Measurements from ENCODE around the gene ZNF367. TPM values are rescaled to one million over a fixed set of nuclear protein-coding genes. Genes with fewer than 3 reads are reported as not detected.
A peak's percentile ranks its signal among the peaks of the same experiment; 100 is the strongest.
"Not testable (repeated sequence)": the region's sequence is repeated elsewhere in the genome, so short reads cannot be mapped to it uniquely, and the experiment has no call there.

The ZNF367 gene
- polyA plus RNA-seq, 5 donors: 9.0 to 15.1 (median 10.8) TPM

DNA sequence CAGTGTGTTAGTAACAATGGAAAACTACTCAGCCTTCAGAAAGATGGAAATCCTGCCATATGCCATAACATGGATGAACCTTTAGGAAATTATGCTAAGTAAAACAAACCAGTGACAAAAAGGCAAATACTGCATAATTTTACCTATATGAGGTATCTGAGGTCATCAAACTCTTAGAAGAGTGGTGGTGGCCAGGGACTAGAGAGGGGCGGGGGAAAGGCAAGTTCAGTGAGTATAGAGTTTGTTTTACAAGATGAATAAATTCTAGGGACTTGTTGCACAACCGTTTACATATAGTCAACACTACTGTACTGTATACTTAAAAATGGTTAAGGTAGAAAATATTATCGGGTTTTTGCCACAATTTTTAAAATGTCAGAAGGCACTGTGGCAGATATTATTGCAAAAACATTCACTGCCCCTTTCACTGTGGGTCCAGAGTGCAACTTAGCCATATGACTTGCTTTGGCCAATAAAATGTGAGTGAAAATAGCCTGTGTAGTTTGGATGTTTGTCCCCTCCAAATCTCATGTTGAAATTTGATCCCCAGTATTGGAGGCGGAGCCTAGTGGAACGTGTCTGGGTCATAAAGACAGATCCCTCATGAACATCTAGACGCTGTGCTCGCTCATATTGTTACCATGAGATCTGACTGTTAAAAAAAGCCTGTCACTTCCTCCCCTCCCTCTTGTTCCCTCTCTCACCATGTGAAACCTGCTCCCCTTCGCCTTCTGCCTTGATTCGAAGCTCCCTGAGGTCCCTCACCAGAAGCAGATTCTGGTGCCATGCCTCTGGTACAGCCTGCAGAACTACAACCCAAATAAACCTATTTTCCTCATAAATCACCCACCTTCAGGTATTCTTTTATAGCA is 9.5 kb downstream of the ZNF367 start:
- DNase-seq: no peak

- DNase-seq: no peak
These were observed 17.8 kb downstream of the ZNF367 start for GRCh38 chr9:96400132-96400910.

DNA sequence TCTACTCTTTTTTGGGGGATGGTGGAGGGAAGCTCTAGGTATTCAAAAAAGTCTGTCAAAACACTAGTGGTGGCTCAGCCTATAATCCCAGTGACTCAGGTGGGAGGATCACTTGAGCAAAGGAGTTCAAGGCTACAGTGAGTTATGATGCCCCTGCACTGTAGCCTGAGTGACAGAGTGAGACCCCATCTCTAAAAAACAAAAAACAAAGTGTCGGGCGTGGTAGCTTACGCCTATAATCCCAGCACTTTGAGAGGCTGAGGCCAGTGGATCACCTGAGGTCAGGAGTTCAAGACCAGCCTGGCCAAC is 18.9 kb downstream of the ZNF367 start:
- DNase-seq: no peak

DNA sequence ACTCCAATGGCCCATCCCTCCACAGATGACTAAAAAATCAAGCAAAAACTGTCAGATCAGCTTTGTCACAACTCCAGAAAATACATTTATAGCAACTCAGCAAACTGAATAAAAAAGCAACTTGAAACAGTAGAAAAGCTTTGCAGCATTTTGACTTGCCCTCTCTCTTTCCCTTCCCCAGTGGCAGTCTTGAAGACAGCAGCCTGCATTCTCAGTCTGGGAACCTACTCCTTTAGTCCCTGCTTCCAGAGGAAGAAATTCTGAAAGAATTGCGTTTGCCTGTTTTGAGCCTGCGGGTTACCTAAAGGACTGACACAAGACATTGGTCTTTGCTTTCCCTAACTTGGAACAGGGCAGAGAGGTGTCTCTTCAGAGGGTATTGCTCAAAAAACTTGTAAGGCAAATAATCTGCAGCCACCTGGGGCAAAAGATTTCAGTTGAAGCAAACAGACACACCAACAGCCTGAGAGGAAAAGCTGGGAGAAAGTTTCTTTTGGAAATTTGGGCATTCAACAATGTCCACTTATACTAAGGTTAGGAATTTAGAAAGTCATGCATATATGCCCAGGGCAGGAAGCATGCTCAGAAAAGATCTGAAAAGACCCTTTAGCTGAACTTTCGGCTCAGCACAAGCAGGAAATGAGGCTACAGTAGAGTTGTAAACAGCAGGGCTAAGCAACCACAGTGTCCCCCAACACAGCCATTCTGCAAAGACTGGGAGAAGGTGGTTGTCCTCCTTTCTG is 19.4 kb downstream of the ZNF367 start:
- no peak for DNase-seq

DNA sequence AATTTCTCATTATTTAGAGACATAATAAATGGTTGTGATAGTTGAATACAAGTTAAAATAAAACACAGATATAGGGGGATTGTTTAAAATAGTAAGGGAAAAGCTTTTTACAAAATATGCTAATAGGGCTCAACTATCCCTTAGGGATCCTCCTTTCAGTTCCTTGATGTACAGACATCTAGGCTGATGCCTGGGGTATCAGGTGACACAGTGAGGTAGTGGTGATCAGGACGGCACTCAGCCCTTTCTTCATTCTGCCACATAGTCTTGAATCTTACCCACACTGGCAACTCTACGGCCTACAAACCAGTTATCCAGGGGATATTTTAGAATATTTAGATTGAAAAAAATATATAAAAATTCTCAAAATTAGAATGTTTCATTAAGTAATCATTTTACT is 22.2 kb downstream of the ZNF367 start:
- no peak for DNase-seq

- DNase-seq: no peak
These were observed 23.2 kb downstream of the ZNF367 start for GRCh38 chr9:96394832-96395496.

GRCh38 chr9:96392263-96392662 is 25.9 kb downstream of the ZNF367 start:
- DNase-seq: no peak

- no peak for DNase-seq
These were observed 27.0 kb downstream of the ZNF367 start for GRCh38 chr9:96391021-96391765.

GRCh38 chr9:96388144-96388543 is 30.0 kb downstream of the ZNF367 start:
- DNase-seq: no peak

GRCh38 chr9:96386157-96386556 is 32.0 kb downstream of the ZNF367 start:
- DNase-seq: no peak

DNA sequence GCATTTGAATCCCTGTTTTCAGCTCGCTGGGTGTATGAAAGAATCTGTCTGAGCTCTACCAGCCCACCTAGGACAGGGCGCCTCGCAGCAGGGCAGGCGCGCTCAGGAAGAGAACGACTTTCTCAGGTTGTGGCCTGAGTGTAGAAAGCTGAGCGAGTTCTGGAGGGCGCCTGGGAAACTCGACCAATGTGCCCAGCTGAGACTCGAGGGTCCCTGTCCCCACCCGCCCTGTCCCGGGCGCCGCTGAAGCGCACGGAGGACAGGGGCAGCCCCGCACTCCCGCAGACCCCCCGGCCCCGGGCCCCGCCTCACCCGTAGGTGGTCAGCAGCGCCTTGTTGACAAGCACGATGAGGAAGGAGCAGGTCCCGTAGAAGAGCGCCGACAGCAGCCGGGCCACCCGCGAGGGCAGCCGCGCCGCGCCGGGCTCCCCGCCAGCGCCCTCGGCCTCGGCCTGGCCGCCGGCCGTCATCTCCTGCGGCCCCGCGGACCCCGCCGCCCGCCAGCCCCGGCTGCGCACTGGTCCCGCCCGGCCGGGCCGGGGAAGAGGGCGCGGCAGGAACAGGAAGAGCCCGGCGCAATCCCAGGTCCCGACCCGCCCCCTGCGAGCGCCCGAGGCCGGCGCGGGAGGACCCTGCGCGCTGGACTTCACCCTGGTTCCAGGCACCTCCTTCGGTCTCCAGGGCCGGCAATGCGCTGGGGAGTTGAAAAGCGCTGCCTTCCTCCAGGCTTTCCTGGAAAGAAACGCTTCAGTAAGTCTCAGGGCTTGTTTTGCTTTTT is 34.8 kb downstream of the ZNF367 start, which contains the start of gene SLC35D2:
SLC35D2 (minus strand) TSS at position 547 of the 778 bp plus-strand sequence; CDS start at position 470, 77 bp downstream.
- peak; percentile 42 to 57 for DNase-seq

GRCh38 chr9:96382839-96383164 is 35.4 kb downstream of the ZNF367 start:
- DNase-seq: no peak

GRCh38 chr9:96382175-96382574 is 36.0 kb downstream of the ZNF367 start:
- no peak for DNase-seq

GRCh38 chr9:96381696-96382095 is 36.5 kb downstream of the ZNF367 start:
- no peak for DNase-seq

DNA sequence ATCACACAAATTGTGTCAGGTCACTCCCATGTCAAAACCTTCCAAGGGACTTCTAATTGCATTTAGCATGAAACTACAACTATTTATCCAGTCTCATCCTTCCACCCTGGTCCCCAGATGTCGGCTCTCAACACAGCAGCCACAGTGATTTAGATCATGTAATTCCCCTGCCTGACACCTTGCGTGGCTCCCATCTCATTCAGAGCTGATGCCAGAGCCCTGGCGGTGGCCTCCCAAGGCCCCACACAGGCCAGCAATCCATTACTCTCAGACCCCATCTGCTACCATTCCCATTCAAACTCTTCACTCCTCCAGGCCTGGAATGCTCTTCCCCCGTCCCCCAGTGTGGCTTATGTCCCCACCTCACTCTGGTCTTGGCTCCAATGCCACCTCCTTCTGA is 37.0 kb downstream of the ZNF367 start:
- DNase-seq: no peak

DNA sequence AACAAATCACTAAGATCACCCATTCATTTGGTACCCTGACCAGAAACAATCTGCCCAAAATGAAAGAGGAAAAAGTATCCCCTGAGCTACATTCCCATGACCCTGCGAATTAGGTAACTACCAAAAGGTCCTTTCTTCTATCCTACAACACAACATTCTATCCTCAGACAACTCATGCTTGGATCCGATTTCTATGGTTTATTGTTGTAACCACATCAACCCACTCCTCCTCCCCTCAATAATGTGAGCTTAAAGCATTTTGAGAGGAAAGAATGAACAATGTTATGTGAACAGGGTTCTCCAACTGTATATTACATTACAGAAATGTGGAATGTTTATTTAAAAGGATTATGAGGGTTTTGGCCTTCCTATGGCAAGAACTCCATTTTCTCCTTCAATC is 38.7 kb downstream of the ZNF367 start:
- DNase-seq: no peak

DNA sequence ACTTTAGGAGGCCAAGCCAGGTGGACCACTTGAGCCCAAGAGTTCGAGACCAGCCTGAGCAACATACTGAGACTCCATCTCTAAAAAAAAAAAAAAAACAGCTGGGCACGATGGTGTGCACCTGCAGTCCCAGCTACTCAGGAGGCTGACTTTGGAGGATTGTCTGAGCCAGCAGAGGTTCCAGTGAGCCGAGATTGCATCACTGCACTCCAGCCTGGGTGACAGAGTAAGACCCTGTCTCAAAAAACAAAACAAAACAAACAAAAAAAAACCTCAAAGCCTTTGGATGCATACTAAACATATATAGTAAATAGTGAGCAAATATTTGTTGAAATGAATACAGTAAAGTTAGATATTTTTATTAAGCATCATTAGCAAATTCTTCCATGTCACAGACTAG is 40.0 kb downstream of the ZNF367 start:
- no peak for DNase-seq

DNA sequence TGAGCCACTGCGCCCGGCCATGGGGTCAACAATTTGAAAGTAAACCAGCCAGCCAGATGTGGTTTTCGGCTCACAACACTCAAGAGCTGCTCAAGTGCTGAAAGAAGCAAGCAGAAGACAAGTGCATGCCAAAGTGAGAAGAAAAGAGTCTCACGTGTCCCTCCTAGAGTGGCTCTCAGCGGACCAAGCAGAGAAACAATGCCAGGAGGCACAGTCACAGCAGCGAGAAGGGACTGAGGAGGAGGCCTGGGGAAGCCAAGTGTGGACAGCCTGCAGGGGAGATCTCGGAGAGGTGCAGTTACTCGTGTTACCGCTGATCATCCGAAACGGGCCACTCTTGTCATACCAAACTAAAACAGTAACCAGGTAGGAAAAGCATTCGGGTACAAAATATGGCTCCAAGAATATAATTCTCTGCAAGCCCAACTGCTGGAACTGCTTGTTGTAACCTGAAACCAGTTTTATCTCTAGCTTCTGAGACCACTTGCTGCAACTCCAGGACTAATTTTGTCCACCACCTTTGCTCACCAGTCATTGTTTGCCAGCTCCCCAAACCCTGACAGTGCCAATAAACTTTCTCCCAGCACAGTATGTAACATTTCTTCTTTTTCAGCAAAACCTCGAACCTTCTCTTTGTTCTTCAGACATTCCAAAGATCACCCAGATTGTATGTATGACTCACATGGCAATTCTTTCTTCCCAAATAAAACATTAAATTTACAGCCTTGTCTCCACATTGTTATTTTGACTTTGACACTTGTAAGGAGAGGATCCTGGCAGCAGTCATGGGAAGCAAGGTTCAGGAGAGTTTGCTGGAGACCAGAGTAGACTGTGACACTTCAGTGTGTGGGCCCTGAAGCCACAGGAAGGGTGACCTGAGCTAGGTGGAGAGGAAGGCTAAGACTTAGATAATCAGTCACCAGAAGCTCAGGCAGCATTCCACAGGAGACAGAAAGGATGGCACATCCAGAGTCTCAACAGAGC is 41.0 kb downstream of the ZNF367 start:
- peak; percentile 14 to 26 for DNase-seq

DNA sequence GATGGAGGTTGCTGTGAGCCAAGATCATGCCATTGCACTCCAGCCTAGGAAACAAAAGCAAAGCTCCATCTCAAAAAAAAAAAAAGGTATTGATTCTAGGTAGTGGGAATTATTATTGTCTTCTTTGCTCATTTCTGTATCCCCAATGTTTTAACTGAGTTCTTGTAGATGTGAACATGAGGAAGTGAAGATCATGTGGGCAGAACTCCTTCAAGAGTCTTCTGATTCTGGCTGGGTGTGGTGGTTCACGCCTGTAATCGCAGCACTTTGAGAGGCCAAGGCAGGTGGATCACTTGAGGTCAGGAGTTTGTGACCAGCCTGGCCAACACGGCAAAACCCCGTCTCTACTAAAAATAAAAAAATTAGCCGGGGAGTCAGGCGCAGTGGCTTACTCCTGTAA is 42.7 kb downstream of the ZNF367 start:
- not testable (repeated sequence) for DNase-seq
